ENCODE measurements around the gene MAF.
A peak's percentile ranks its signal among the peaks of the same experiment; 100 is the strongest.

Gene MAF

GRCh38 chr16:79576602-79577001, 23.9 kb downstream of the MAF start:
- no peak overlapping the region for H2AK5ac ChIP-seq (ENCODE audit: low read length, severe bottlenecking)
- no peaks in the 10 kb centered on the region for H3K79me1 ChIP-seq (replicated peaks; ENCODE audit: low read length, poor library complexity, severe bottlenecking)
- H3K18ac ChIP-seq (ENCODE audit: low read depth in 1 of 2, low read length in 2 of 2): no peak overlapping the region
- no peak overlapping the region for H3K9ac ChIP-seq (ENCODE audit: low read length)
- H3K36me3 ChIP-seq (ENCODE audit: control insufficient read depth in 1 of 2, insufficient read depth in 2 of 2, low read depth in 1 of 2, low read length in 2 of 2): no peaks in the 10 kb centered on the region
- H3K27ac ChIP-seq (ENCODE audit: low read length, poor library complexity, severe bottlenecking): no peak overlapping the region
- H2BK15ac ChIP-seq (ENCODE audit: low read depth, poor library complexity, severe bottlenecking): no peak overlapping the region
- H3K9me3 ChIP-seq (ENCODE audit: control insufficient read depth, low read length): no peaks in the 10 kb centered on the region
- H3K27me3 ChIP-seq (ENCODE audit: control insufficient read depth in 1 of 2, insufficient read depth in 1 of 2, low read length in 2 of 2): no peaks in the 10 kb centered on the region
- H2BK5ac ChIP-seq (ENCODE audit: low read depth, low read length, poor library complexity, severe bottlenecking): no peak overlapping the region
- H3K4me3 ChIP-seq (ENCODE audit: insufficient read depth in 1 of 2, low read depth in 1 of 2, low read length in 2 of 2): no peak overlapping the region
- no peak overlapping the region for H3K14ac ChIP-seq (ENCODE audit: low read length in 2 of 2)
- H4K91ac ChIP-seq (ENCODE audit: low read length): no peak overlapping the region
- H3K23ac ChIP-seq (ENCODE audit: low read length in 2 of 2): no peak overlapping the region
- H3K4me2 ChIP-seq (ENCODE audit: low read length, poor library complexity, severe bottlenecking): no peak overlapping the region
- no peak overlapping the region for H4K8ac ChIP-seq (ENCODE audit: low read length)
- peaks cover 3% of the 10 kb centered on the region for H3K4me1 ChIP-seq (ENCODE audit: control insufficient read depth, insufficient read depth, low read depth, low read length)
- no peak overlapping the region for H2BK12ac ChIP-seq (ENCODE audit: low read length in 2 of 2)
- no peak overlapping the region for H2AFZ ChIP-seq (ENCODE audit: low read depth, low read length)
- no peak overlapping the region for H2BK120ac ChIP-seq (ENCODE audit: low read depth, low read length)
- H3K4ac ChIP-seq (ENCODE audit: low read depth in 1 of 2, low read length in 2 of 2): no peak overlapping the region
- WGBS: 87% methylated on average over 2 of the region's 2 CpGs
- no peak for DNase-seq

- no peak overlapping the region for H3K14ac ChIP-seq (ENCODE audit: low read length in 2 of 2)
These were observed 26.7 kb downstream of the MAF start for GRCh38 chr16:79573884-79574283.

GRCh38 chr16:79573071-79573470, 27.5 kb downstream of the MAF start:
- no peaks in the 10 kb centered on the region for H3K27me3 ChIP-seq (ENCODE audit: control insufficient read depth in 1 of 2, insufficient read depth in 1 of 2, low read length in 2 of 2)
- WGBS: no CpG with 5 or more reads among the region's 2 CpGs

More at GRCh38 chr16:79573884-79574283, 26.7 kb downstream of the MAF start:
- no peaks in the 10 kb centered on the region for H3K9me3 ChIP-seq (ENCODE audit: control insufficient read depth, low read length)
- H2BK120ac ChIP-seq (ENCODE audit: low read depth, low read length): no peak overlapping the region
- H2AK5ac ChIP-seq (ENCODE audit: low read length, severe bottlenecking): no peak overlapping the region
- 67% methylated on average over 9 of the region's 10 CpGs for WGBS
- H2BK12ac ChIP-seq (ENCODE audit: low read length in 2 of 2): no peak overlapping the region
- no peaks in the 10 kb centered on the region for H3K27me3 ChIP-seq (ENCODE audit: control insufficient read depth in 1 of 2, insufficient read depth in 1 of 2, low read length in 2 of 2)
- H3K18ac ChIP-seq (ENCODE audit: low read depth in 1 of 2, low read length in 2 of 2): no peak overlapping the region
- H3K4me3 ChIP-seq (ENCODE audit: insufficient read depth in 1 of 2, low read depth in 1 of 2, low read length in 2 of 2): no peak overlapping the region
- H3K27ac ChIP-seq (ENCODE audit: low read length, poor library complexity, severe bottlenecking): no peak overlapping the region
- H3K4ac ChIP-seq (ENCODE audit: low read depth in 1 of 2, low read length in 2 of 2): no peak overlapping the region
- no peak overlapping the region for H3K4me2 ChIP-seq (ENCODE audit: low read length, poor library complexity, severe bottlenecking)
- H2BK5ac ChIP-seq (ENCODE audit: low read depth, low read length, poor library complexity, severe bottlenecking): no peak overlapping the region
- H4K91ac ChIP-seq (ENCODE audit: low read length): no peak overlapping the region
- H4K8ac ChIP-seq (ENCODE audit: low read length): no peak overlapping the region
- DNase-seq: no peak
- H2BK15ac ChIP-seq (ENCODE audit: low read depth, poor library complexity, severe bottlenecking): no peak overlapping the region
- H3K23ac ChIP-seq (ENCODE audit: low read length in 2 of 2): no peak overlapping the region
- H3K79me1 ChIP-seq (replicated peaks; ENCODE audit: low read length, poor library complexity, severe bottlenecking): no peaks in the 10 kb centered on the region
- H2AFZ ChIP-seq (ENCODE audit: low read depth, low read length): no peak overlapping the region
- no peaks in the 10 kb centered on the region for H3K4me1 ChIP-seq (ENCODE audit: control insufficient read depth, insufficient read depth, low read depth, low read length)
- no peaks in the 10 kb centered on the region for H3K36me3 ChIP-seq (ENCODE audit: control insufficient read depth in 1 of 2, insufficient read depth in 2 of 2, low read depth in 1 of 2, low read length in 2 of 2)
- H3K9ac ChIP-seq (ENCODE audit: low read length): no peak overlapping the region

GRCh38 chr16:79571903-79572535, 28.5 kb downstream of the MAF start:
- no peak overlapping the region for H3K14ac ChIP-seq (ENCODE audit: low read length in 2 of 2)
- no peak overlapping the region for H2AFZ ChIP-seq (ENCODE audit: low read depth, low read length)
- H3K4ac ChIP-seq (ENCODE audit: low read depth in 1 of 2, low read length in 2 of 2): no peak overlapping the region
- H3K4me2 ChIP-seq (ENCODE audit: low read length, poor library complexity, severe bottlenecking): no peak overlapping the region
- H2BK120ac ChIP-seq (ENCODE audit: low read depth, low read length): no peak overlapping the region
- H3K23ac ChIP-seq (ENCODE audit: low read length in 2 of 2): no peak overlapping the region
- H3K4me1 ChIP-seq (ENCODE audit: control insufficient read depth, insufficient read depth, low read depth, low read length): no peaks in the 10 kb centered on the region
- H3K9me3 ChIP-seq (ENCODE audit: control insufficient read depth, low read length): no peaks in the 10 kb centered on the region
- DNase-seq: no peak
- H3K27ac ChIP-seq (ENCODE audit: low read length, poor library complexity, severe bottlenecking): no peak overlapping the region
- H3K9ac ChIP-seq (ENCODE audit: low read length): peak overlapping the region; percentile 75
- H3K18ac ChIP-seq (ENCODE audit: low read depth in 1 of 2, low read length in 2 of 2): no peak overlapping the region
- no peak overlapping the region for H4K91ac ChIP-seq (ENCODE audit: low read length)
- H4K8ac ChIP-seq (ENCODE audit: low read length): no peak overlapping the region
- H2BK15ac ChIP-seq (ENCODE audit: low read depth, poor library complexity, severe bottlenecking): no peak overlapping the region
- no peak overlapping the region for H2BK5ac ChIP-seq (ENCODE audit: low read depth, low read length, poor library complexity, severe bottlenecking)
- H3K27me3 ChIP-seq (ENCODE audit: control insufficient read depth in 1 of 2, insufficient read depth in 1 of 2, low read length in 2 of 2): no peaks in the 10 kb centered on the region
- WGBS: 37% methylated on average over 8 of the region's 9 CpGs
- no peak overlapping the region for H2BK12ac ChIP-seq (ENCODE audit: low read length in 2 of 2)
- peak overlapping the region in 1 of 2 experiments; percentile 78 for H3K4me3 ChIP-seq (ENCODE audit: insufficient read depth in 1 of 2, low read depth in 1 of 2, low read length in 2 of 2)
- H3K36me3 ChIP-seq (ENCODE audit: control insufficient read depth in 1 of 2, insufficient read depth in 2 of 2, low read depth in 1 of 2, low read length in 2 of 2): no peaks in the 10 kb centered on the region
- H2AK5ac ChIP-seq (ENCODE audit: low read length, severe bottlenecking): no peak overlapping the region
- H3K79me1 ChIP-seq (replicated peaks; ENCODE audit: low read length, poor library complexity, severe bottlenecking): no peaks in the 10 kb centered on the region

More at GRCh38 chr16:79573071-79573470, 27.5 kb downstream of the MAF start:
- Histone ChIP-seq H2BK5ac (ENCODE audit: low read depth, low read length, poor library complexity, severe bottlenecking) (no peak overlapping the region), H4K91ac (ENCODE audit: low read length) (no peak overlapping the region), H3K23ac (ENCODE audit: low read length in 2 of 2) (no peak overlapping the region), H3K4ac (ENCODE audit: low read depth in 1 of 2, low read length in 2 of 2) (no peak overlapping the region), H3K27ac (ENCODE audit: low read length, poor library complexity, severe bottlenecking) (no peak overlapping the region), H2AFZ (ENCODE audit: low read depth, low read length) (no peak overlapping the region), H2BK12ac (ENCODE audit: low read length in 2 of 2) (no peak overlapping the region), H3K18ac (ENCODE audit: low read depth in 1 of 2, low read length in 2 of 2) (no peak overlapping the region), H3K79me1 (replicated peaks; ENCODE audit: low read length, poor library complexity, severe bottlenecking) (no peaks in the 10 kb centered on the region), H3K36me3 (ENCODE audit: control insufficient read depth in 1 of 2, insufficient read depth in 2 of 2, low read depth in 1 of 2, low read length in 2 of 2) (no peaks in the 10 kb centered on the region), H3K4me1 (ENCODE audit: control insufficient read depth, insufficient read depth, low read depth, low read length) (no peaks in the 10 kb centered on the region), H2BK120ac (ENCODE audit: low read depth, low read length) (no peak overlapping the region), H3K4me3 (ENCODE audit: insufficient read depth in 1 of 2, low read depth in 1 of 2, low read length in 2 of 2) (no peak overlapping the region), H4K8ac (ENCODE audit: low read length) (no peak overlapping the region), H2AK5ac (ENCODE audit: low read length, severe bottlenecking) (no peak overlapping the region), H3K14ac (ENCODE audit: low read length in 2 of 2) (no peak overlapping the region), H3K9me3 (ENCODE audit: control insufficient read depth, low read length) (no peaks in the 10 kb centered on the region), H3K9ac (ENCODE audit: low read length) (no peak overlapping the region), H3K4me2 (ENCODE audit: low read length, poor library complexity, severe bottlenecking) (no peak overlapping the region), H2BK15ac (ENCODE audit: low read depth, poor library complexity, severe bottlenecking) (no peak overlapping the region)
- no peak for DNase-seq

Data from mesenchymal stem cell (in vitro differentiated cells and primary cell).